GM06990 (cell line): ENCODE data around the gene GABARAP.

Source experiments
- DNase-seq: peaks from one replicate; pipeline ENCODE4 v3.0.0-alpha.2; 2011; ENCODE audit not compliant: insufficient read length; ENCODE audit errors: extremely low read depth
- H3K27me3 ChIP-seq: replicated peaks from 2 replicates; pipeline ENCODE4 v1.6.0; 2011; ENCODE audit warnings: low read length; ENCODE audit not compliant: control insufficient read depth, insufficient read depth
- H3K36me3 ChIP-seq: 2 replicates; pipeline ENCODE4 v1.5.1; 2011; ENCODE audit warnings: low read length; ENCODE audit not compliant: control insufficient read depth, insufficient read depth
- H3K4me3 ChIP-seq: replicated peaks from 2 replicates; pipeline ENCODE4 v1.5.1; 2011; ENCODE audit warnings: low read depth, mild to moderate bottlenecking, control low read depth, low read length
- CTCF ChIP-seq: IDR thresholded peaks from 2 replicates; pipeline ENCODE4 v1.5.1; 2011; ENCODE audit warnings: low read length, control low read depth, mild to moderate bottlenecking, inconsistent platforms; ENCODE audit not compliant: insufficient read depth, poor library complexity, severe bottlenecking

GABARAP gene

DNA sequence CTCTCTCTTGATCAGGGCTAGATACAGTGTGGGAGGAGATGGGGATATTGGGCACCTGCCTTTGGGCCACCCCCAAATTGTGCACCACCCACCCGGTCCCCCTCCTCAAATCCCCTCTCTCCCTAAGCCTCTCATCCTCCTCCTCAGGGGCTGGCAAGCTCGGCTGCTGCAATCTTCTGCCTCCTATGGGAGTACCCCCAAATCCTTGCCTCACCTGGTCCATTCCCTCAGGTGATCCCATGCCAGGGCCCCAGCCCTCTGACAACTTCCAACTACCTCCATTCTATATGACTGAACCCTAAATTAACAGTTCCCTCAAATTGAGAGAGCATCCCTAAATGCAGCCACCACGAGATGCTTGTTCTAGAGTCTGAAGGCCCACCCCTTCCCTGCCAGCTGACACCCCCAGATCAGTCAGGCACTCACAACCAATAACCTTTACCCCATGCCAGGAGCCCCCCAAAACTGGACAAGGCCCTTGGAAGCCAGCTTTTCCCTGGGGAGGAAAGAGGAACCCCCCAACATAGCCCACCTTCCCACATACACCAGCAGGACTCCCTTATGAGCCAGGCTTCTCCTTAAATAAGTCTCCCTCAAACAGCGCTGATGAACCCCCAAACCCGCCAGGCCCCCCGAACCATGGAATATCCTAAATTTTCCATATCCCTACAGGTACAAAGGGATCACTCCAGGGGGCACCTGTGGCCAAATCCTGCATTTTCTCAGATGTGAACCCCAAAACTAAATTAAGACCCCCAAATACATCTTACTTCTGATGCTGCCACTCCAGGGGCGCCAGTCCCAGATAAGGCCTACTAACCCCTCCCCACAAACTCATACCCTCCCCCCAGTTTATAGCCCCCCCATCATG, 25.8 kb downstream of the GABARAP start:
- no peaks in the 10 kb centered on the region for H3K36me3 ChIP-seq
- no peak overlapping the region for H3K4me3 ChIP-seq
- H3K27me3 ChIP-seq: no peaks in the 10 kb centered on the region
- no peak for TF ChIP-seq CTCF
- DNase-seq: no peak

DNA sequence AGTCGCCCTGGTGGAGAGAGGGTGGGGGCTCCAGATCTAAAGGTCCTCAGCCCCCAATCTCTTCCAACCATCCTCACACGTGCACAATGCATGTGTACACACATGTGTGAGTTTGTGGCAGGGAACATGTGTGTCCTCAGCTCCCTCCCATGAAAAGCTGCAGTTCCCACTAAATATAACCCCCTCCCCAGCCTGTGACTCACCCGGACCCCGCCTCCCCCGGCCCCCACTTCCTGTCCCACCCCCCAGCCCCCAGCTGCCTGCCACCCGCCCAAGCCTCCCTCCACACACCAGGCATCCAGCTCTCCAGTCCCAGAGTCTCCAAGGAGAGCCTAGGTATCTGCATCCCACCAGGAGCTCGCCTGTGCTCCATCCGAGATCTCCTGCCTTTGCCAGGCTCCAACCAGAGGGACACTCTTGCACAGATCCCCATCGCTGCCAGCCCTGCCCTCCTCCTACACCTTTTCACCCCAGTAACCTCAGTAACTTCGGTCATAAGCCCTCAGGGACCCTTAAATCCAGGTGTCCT, 26.5 kb downstream of the GABARAP start:
- no peak for TF ChIP-seq CTCF
- Histone ChIP-seq H3K27me3 (no peaks in the 10 kb centered on the region), H3K36me3 (no peaks in the 10 kb centered on the region), H3K4me3 (no peak overlapping the region)
- DNase-seq: no peak

DNA sequence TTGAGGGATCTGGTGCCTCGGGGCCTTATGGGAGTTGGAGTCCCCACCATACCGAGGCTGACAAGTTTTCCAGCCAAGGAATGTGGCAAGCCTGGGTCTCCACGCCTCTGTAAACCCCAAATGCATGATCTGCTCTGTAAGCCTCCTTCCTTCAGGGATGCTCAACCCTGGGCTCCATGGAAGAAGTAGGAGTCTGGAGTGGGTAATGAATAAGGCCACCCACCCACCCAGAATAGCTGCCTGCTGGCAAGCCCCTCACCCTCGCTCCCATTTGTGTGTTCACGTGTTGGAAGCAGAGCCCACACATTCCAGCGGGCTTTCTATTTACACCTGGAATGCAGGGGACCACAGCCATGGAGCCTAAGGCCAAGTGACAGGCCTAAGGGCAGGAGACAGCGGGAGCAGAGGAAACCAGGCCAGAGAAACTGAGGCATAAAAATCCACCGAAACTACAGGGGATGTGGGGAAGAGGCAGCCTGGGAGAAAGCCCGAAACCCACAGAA, 27.1 kb downstream of the GABARAP start:
- Histone ChIP-seq H3K27me3 (no peaks in the 10 kb centered on the region), H3K4me3 (no peak overlapping the region), H3K36me3 (no peaks in the 10 kb centered on the region)
- no peak for TF ChIP-seq CTCF
- DNase-seq: no peak

- Histone ChIP-seq H3K36me3 (no peaks in the 10 kb centered on the region), H3K4me3 (peak overlapping the region; percentile 57), H3K27me3 (no peaks in the 10 kb centered on the region)
- DNase-seq: peak; percentile 99
- TF ChIP-seq CTCF: peak; percentile 72
These were observed 27.7 kb downstream of the GABARAP start for GRCh38 chr17:7214300-7215135.

DNA sequence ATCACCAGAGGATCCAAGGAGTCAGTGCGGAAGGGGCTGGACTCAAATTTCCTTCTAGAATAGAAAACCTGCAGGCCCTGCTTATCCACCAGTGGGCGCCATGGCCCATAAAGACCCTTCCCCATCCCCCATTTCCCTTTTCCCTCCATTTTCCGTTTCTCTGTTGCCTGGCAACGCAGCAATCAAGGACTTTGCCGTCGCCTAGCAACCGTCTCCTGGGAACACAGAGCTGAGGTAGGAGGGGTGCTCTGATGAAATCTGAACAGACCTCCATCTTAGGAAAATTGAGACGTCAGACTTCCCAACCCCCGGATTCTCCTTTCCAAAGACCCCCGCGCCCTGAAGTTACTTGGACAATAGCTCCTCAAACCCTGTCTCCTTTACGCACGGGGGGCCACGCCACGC, 28.4 kb downstream of the GABARAP start:
- Histone ChIP-seq H3K27me3 (no peaks in the 10 kb centered on the region), H3K36me3 (no peaks in the 10 kb centered on the region), H3K4me3 (peak overlapping the region; percentile 57)
- DNase-seq: no peak
- peak; percentile 56 for TF ChIP-seq CTCF
